HG03025 (cell line): ENCODE results near the gene PSMB3.
A peak's percentile ranks its signal among the peaks of the same experiment; 100 is the strongest.

Experiments
- ATAC-seq: cut with Tn5 transposase; IDR thresholded peaks from one replicate; pipeline ENCODE4 v1.9.1; 2021; ENCODE audit warnings: mild to moderate bottlenecking, moderate library complexity; ENCODE audit not compliant: unreplicated experiment, low FRiP score

PSMB3 gene

GRCh38 chr17:38752308-38753070 lies at the start of gene PSMB3:
PSMB3 (plus strand) TSS chr17:38752741; CDS start chr17:38752827, 86 bp downstream.
- ATAC-seq = peak; percentile 81

- ATAC-seq = no peak
Observed at GRCh38 chr17:38702916-38703741, 49.4 kb upstream of the PSMB3 start.

- ATAC-seq = no peak
Observed at GRCh38 chr17:38703742-38704605, 48.6 kb upstream of the PSMB3 start.

GRCh38 chr17:38704606-38705522 lies 47.7 kb upstream of the PSMB3 start, which contains the start of gene MLLT6:
MLLT6 (plus strand) TSS chr17:38705273; CDS start chr17:38705633, 360 bp downstream.
- no peak for ATAC-seq

GRCh38 chr17:38705523-38705802 lies 47.1 kb upstream of the PSMB3 start:
- no peak for ATAC-seq

GRCh38 chr17:38705803-38706504 lies 46.6 kb upstream of the PSMB3 start:
- no peak for ATAC-seq

- no peak for ATAC-seq
Observed at GRCh38 chr17:38706505-38707216, 45.9 kb upstream of the PSMB3 start.

GRCh38 chr17:38707678-38708351 lies 44.7 kb upstream of the PSMB3 start:
- ATAC-seq = no peak

GRCh38 chr17:38709104-38709820 lies 43.3 kb upstream of the PSMB3 start:
- no peak for ATAC-seq

- ATAC-seq = no peak
Observed at GRCh38 chr17:38709864-38710603, 42.5 kb upstream of the PSMB3 start.

GRCh38 chr17:38710604-38710962 lies 42.0 kb upstream of the PSMB3 start:
- no peak for ATAC-seq

- ATAC-seq = no peak
Observed at GRCh38 chr17:38710985-38711384, 41.6 kb upstream of the PSMB3 start.

- no peak for ATAC-seq
Observed at GRCh38 chr17:38711792-38712571, 40.6 kb upstream of the PSMB3 start.

- no peak for ATAC-seq
Observed at GRCh38 chr17:38712593-38712992, 39.9 kb upstream of the PSMB3 start.

- no peak for ATAC-seq
Observed at GRCh38 chr17:38713456-38714075, 39.0 kb upstream of the PSMB3 start.
